ENCODE data around the gene KLHL25. TPM values are rescaled to one million over a fixed set of nuclear protein-coding genes. Genes with fewer than 3 reads are reported as not detected.

KLHL25 gene
- total RNA-seq, 1 experiment from 2014 or later, result 7.0 TPM

GRCh38 chr15:85748176-85748575, 46.5 kb downstream of the KLHL25 start:
- H3K4me1 ChIP-seq (ENCODE audit: control insufficient read depth, insufficient read depth, low read length), result peaks cover 4% of the 10 kb centered on the region; the same call in 1 of the 2 replicates
- no peak overlapping the region for H3K27ac ChIP-seq (ENCODE audit: low read length)
- H3K36me3 ChIP-seq (ENCODE audit: control insufficient read depth, insufficient read depth, low read length), result peaks cover 5% of the 10 kb centered on the region; the same call in 1 of the 2 replicates
- no TSS peak for BruUV-seq (replicated peaks)
- TF ChIP-seq REST (IDR thresholded peaks at IDR 0.05; ENCODE audit: insufficient read depth in 1 of 2, low read depth in 2 of 2, low read length in 1 of 2) (no peak), TCF7L2 (IDR thresholded peaks at IDR 0.05; ENCODE audit: low read depth, low read length) (no peak), CTCF (IDR thresholded peaks at IDR 0.05) (no peak), SIN3A (IDR thresholded peaks at IDR 0.05; ENCODE audit: borderline replicate concordance, insufficient read depth, low read depth, low read length) (no peak), POLR2AphosphoS5 (IDR thresholded peaks at IDR 0.05; ENCODE audit: low read depth, low read length) (no peak)
- H3K9me3 ChIP-seq (ENCODE audit: control insufficient read depth, insufficient read depth, low read depth, low read length), result no peaks in the 10 kb centered on the region
- DNase-seq (ENCODE audit: low read depth, low spot score), result no peak
- H3K4me3 ChIP-seq (ENCODE audit: low read depth in 2 of 2, low read length in 2 of 2), result no peak overlapping the region
- ChIA-PET CTCF (no interaction called here), POLR2A (no interaction called here)
- H3K27me3 ChIP-seq (ENCODE audit: control insufficient read depth, insufficient read depth, low read length), result no peaks in the 10 kb centered on the region
- in situ Hi-C loops (cut with HindIII; ENCODE audit: low pct_unique_long_range_greater_than_20kb, low sequenced_read_pairs), result no loop called here
- no peak for ATAC-seq
- intact Hi-C loops (cut with micrococcal nuclease; ENCODE audit: unreplicated experiment), result no loop called here

- Histone ChIP-seq H3K27ac (ENCODE audit: low read length) (no peak overlapping the region), H3K4me1 (ENCODE audit: control insufficient read depth, insufficient read depth, low read length) (no peaks in the 10 kb centered on the region; the same call in 1 of the 2 replicates), H3K9me3 (ENCODE audit: control insufficient read depth, insufficient read depth, low read depth, low read length) (no peaks in the 10 kb centered on the region), H3K36me3 (ENCODE audit: control insufficient read depth, insufficient read depth, low read length) (peaks cover 5% of the 10 kb centered on the region; the same call in 1 of the 2 replicates), H3K27me3 (ENCODE audit: control insufficient read depth, insufficient read depth, low read length) (no peaks in the 10 kb centered on the region), H3K4me3 (ENCODE audit: low read depth in 2 of 2, low read length in 2 of 2) (no peak overlapping the region)
- ChIA-PET CTCF (no interaction called here), POLR2A (no interaction called here)
- DNase-seq (ENCODE audit: low read depth, low spot score) (no peak), ATAC-seq (no peak)
- in situ Hi-C loops (cut with HindIII; ENCODE audit: low pct_unique_long_range_greater_than_20kb, low sequenced_read_pairs) (no loop called here), intact Hi-C loops (cut with micrococcal nuclease; ENCODE audit: unreplicated experiment) (no loop called here)
- no TSS peak for BruUV-seq (replicated peaks)
- TF ChIP-seq CTCF (IDR thresholded peaks at IDR 0.05) (no peak), REST (IDR thresholded peaks at IDR 0.05; ENCODE audit: insufficient read depth in 1 of 2, low read depth in 2 of 2, low read length in 1 of 2) (no peak), TCF7L2 (IDR thresholded peaks at IDR 0.05; ENCODE audit: low read depth, low read length) (no peak), SIN3A (IDR thresholded peaks at IDR 0.05; ENCODE audit: borderline replicate concordance, insufficient read depth, low read depth, low read length) (no peak), POLR2AphosphoS5 (IDR thresholded peaks at IDR 0.05; ENCODE audit: low read depth, low read length) (no peak)
These were observed 48.1 kb downstream of the KLHL25 start for GRCh38 chr15:85746641-85747040.
